ENCODE data around the gene PI4K2A.
"Not testable (repeated sequence)": the region's sequence is repeated elsewhere in the genome, so short reads cannot be mapped to it uniquely, and the experiment has no call there.

Gene PI4K2A

DNA sequence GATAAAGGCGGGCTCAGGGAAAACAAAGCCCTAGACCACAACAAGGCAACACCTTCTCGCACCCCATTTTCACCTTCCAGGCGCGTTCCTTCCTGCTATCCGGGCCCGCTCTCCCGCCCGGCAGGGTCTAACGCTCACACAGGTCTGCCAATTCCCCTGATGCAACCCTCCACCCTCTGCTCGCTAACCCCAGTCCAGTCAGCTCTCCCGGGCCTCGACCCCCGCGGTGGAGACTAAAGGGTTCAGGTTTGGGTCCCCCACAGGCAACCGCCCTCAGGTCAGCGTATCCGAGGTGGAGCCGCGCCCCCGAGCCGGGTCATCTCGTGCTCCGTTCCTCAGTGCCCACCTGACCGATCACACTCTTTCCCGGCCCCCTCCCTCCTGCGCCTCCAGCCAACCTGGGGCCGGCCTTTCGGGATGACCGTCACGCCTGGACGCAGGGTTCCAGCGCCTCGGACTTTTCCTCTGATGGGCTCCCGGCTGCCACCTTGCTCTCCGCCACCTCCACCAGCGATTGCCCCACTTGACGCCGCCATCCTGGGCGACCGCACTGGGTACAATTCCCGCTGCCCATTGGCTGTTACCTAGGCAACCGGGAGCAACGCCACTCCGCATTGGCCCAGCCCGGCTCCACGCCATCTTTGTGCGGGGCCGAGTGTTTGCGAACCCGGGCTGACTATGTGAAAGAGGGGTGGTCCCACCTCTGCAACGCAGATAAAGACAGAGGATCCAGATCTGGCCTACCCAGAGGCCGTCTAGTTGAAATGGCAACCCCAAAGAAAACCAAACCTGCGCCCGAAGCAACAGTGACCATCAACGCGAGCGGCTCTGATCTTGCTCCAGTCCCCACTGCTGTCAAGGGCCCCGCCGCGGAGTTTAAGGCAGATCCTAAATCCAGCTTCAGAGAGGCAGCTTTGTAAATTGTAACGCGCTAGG is 7.3 kb upstream of the PI4K2A start, which contains the start of gene MORN4:
TSS of gene MORN4 (minus strand) at position 552 of the 936 bp plus-strand sequence. CDS start 13,847 bp downstream, outside the sequence.
- peak; percentile 90 to 93 for DNase-seq

DNA sequence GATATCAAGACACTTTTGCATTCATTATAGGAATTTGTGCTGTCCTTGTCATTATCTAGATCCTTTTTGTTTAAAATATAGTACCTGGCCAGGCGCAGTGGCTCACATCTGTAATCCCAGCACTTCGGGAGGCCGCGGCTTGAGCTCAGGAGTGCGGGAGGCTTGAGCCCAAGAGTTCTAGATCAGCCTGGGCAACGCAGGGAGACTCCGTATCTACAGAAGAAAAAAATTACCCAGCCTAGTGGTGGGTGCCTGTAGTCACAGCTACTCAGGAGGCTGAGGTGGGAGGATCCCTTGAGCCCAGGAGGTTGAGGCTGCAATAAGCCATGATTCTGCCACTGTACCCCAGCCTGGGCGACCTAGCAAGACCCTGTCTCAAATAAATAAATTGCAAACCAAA is 6.5 kb upstream of the PI4K2A start:
- DNase-seq: peak in 1 of 2 donors; percentile 20

DNA sequence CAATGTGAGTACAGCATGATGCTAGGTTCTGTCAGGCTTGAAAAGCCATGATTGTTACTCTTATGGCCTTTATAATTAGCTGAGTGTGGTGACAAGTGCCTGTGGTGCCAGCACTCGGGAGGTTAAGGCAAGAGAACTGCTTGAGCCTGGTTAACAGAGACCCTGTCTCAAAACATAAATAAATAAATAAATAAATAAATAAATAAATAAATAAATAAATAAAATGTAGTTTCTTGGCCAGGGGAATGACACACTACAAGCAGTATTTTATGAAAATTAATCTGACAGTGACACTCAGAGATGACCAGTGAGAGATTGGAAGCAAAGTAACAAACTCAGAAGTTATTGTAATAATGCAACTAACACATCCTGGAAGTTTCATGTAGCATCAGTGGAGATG is 4.9 kb upstream of the PI4K2A start:
- DNase-seq: no peak

DNA sequence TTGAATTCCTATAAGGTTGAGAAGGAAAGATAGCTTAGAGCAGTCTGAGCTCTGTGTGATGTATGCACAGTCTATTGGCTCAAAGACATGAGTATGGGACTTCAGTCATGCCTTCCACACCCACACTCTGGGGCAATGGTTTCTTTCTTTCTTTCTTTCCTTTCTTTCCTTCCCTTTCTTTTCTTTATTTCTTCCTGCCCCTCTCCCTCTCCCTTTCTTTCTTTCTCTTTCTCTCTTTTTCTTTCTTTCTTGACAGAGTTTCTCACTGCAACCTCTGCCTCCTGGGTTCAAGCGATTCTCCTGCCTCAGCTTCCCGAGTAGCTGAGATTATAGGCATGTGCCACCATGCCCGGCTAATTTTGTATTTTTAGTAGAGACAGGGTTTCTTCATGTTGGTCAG is 1.4 kb upstream of the PI4K2A start:
- not testable (repeated sequence) for DNase-seq

DNA sequence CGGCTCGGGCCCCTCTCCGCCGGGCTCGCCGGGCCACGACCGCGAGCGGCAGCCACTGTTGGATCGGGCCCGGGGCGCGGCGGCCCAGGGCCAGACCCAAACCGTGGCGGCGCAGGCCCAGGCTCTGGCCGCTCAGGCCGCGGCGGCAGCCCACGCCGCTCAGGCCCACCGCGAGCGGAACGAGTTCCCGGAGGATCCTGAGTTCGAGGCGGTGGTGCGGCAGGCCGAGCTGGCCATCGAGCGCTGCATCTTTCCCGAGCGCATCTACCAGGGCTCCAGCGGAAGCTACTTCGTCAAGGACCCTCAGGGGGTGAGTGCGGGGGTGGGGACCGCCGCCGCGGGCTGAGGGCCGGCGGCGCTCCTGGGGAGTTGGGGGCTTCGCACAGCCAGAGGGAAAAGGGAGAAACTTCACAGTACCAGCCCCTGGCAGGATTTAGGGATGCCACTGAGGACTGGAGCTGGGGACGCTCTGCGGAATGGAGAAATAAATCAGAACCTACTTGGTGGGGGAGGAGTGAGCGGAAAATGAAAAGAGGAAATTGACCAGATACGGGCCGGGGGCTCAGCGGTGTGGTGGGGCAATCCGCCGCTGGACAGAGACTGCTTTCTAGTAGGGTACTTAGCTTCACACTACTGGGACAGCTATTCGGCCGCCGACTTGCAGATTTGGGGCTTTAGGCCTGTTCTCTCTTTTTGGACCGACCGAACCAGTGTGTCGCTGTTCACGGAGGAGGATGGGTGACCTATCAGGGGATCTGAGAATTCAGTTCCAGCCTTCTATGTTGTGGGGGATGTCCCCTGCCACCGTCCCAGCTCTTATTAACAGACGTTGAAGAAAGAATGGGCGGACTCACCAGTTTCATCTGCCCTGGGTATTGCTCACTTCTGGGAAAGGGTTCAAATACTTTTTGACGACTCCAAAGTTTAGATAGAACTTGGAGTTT is 669 bp downstream of the PI4K2A start:
- DNase-seq: peak; percentile 26 to 41

DNA sequence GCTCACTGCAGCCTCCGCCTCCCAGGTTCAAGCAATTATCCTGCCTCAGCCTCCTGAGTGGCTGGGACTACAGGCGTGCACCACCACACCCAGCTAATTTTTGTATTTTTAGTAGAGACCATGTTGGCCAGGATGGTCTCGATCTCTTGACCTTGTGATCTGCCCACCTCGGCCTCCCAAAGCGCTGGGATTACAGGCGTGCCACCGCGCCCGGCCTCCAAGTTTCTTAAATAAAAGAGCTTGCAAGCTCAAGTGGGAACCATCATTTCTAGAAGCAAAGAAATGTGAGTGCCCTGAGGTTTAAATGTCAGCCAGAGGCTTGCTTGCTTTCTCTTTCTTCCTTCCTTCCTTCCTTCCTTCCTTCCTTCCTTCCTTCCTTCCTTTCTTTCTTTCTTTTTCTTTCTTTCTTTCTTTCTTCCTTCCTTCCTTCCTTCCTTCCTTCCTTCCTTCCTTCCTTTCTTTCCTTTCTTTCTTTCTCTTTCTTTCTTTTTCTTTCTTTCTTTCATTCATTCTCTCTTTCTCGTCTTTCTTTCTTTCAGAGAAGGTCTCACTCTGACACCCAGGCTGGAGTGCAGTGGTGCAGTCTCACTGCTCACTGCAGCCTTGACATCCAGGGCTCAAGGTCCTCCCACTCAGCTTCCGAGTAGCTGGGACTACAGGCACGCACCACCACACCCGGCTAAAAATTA is 2.1 kb downstream of the PI4K2A start:
- not testable (repeated sequence) for DNase-seq

DNA sequence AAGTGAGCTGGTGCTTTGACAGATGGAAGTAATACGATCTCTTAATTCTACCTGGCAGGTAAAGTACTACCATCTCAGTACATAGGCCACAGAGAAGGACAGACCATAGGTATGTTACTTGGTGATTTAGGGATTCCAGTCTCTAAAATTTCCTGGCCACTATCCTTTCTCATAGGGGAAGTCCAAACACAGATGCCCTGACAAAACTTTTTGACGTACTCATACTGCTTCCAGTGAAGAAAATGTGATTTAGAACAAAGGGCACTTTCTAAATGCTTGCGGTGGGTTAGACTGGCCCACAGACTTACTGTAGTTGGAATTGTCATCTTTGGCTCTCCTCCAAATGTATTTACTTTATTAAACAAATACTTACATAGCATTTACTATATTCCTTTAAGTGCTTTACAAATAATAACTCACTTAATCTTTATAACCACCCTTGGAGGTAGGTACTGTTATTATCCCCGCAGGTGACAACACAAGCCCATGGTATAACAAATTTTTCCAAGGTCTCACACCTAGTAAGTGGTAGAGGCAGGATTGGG is 3.0 kb downstream of the PI4K2A start:
- DNase-seq: no peak

DNA sequence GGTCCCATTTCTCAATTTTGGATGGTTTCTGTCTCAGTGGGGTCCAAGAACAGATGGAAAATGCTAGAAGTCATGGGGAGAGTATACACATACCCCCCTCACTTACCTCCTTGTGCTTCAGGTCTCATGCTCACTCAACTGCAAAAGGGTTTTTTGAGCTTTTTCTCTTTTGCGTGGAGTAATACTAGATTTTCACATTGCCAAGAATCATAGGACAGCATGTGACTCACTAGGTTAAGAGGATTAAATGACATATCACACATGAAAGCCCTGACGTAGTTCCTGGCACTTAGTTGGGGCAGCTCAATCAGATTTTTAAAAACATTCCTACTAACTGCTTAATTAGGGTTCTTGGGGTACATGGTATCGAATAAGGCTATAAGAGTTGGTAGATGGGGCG is 4.5 kb downstream of the PI4K2A start:
- no peak for DNase-seq

DNA sequence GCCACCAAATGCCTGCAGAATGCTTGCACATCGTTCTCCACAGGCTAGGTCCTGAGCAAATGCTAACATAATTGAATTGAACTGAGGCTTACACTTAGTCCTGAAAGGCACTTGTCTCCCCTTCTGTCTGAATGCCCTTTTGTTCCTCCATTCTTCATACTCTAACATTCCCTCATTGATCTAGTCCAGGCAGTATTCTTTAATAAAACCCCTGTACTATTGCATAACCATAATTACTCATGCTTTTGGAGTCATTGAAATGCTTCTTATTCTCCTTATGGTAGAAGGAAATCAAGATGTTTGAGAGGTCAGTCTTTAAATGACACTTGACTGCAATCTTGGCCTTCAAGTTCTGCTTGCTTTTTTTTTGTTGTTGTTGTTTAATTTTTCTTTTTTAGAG is 7.1 kb downstream of the PI4K2A start:
- no peak for DNase-seq

DNA sequence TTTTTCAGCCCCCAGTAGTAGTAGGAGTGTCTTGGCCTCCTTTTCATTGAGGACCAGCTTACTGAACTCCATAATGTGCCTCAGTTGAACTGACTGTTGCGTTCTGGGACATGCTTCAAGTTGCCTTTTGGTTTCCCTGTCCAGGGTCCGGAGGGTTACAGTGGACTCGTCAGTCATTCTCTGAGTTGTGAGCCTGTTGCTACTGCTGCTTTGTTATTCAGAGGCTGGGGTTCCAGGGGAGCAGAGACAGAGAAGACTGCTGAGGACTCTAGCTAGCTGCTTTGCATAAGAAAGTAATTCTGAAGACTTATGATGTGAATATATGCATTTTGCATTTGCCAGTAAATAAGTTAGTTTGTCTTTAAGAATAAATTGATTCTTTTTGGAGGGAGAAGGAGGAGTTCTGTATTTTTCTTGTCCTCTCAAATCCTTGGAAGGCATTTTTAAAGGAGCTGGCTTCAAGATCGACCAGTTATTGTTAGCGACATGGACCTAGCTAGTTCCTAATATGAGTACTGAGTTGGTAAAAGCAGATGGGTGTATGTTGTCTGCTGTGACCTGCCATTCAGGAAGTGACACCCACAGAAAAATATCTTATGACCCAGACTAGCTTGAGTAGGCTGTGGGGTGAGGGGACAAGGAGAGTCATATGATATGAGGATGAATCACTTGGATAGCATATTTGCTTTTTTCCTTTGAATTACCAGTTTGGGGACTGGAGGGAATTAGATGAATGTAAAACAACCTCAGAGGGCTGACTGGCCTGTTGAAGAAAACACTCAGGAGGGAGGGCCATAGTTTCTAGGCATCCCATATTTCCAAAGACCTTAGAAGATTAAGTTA is 8.3 kb downstream of the PI4K2A start:
- peak; percentile 15 to 48 for DNase-seq

DNA sequence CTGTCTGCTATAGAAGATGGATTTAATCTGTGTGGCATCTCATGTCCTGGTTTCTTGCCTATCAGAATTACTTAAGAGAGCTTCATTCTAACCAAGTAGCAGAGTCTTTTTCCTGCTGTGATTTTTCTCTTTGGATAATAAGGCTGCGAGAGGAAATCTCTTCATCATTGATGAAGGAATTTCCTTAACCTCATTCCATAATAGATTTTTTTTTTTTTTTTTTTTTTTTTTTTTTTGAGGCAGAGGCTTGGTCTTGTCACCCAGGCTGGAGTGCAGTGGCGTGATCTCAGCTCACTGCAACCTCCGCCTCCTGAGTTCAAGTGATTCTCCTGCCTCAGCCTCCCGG is 8.9 kb downstream of the PI4K2A start:
- DNase-seq: not testable (repeated sequence)

DNA sequence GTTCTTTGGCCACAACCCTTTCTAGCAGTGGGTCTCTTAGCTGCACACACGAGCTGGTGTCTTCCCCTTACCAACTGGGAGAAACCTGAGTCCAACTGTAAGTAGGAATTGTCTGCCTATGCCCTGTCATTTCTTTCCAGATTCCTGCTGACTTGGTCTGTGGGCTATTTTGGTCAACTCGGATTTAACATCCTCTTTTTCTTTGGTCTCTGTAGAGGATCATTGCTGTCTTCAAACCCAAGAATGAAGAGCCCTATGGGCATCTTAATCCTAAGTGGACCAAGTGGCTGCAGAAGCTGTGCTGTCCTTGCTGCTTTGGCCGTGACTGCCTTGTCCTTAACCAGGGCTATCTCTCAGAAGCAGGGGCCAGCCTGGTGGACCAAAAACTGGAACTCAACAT is 10.3 kb downstream of the PI4K2A start:
- DNase-seq: no peak

DNA sequence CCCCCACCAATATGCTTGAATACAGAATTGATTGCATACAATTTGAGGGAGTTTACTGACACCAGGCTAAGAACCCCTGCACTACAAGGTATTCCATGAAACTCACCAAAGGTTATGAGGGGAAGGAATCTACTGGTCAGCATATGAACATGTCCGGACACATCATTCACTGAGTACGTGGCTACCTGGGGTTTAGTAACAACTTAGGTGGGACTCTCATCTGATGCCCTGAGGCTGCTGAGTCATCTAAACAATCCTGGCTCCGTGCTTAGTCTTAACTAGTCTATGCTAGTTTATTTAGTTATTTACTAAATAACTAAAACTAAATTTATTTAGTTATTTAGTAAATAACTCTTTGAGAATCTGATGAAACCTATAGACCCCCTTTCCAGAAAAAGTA is 11.3 kb downstream of the PI4K2A start:
- DNase-seq: no peak

DNA sequence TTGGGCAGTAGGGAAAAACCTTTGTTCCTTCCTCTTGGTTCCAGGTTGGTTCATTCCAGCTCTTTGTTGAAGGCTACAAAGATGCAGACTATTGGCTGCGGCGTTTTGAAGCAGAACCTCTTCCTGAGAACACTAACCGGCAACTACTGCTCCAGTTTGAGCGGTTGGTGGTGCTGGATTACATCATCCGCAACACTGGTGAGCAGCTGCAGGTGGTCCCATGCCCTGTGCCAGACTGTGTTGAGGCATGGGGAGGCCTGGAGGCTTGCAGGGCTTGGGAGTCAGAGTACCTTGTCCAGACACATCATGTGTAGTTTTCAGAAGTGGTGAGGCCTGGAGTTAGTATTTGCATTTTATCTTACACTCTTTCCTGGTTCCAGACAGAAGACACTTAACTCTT is 16.3 kb downstream of the PI4K2A start:
- DNase-seq: no peak

DNA sequence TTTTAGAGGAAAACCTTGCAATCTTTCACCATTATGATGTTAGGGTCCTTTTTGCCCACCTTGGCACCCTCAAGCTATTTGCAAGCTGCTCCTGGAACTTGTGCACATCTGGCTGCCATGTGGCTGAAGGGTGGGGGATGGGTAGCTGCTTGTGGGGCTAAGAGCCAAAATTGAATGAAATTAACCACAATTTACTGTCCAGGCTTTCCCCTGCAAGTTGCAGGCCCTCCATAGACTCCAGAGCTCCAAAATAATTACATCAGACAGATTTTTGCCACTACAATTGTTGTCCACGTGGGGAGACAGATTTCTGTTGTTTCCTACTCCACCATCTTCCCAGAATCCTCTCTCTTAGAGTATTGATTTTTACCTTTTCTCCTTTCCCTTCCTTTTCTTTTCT is 19.1 kb downstream of the PI4K2A start:
- DNase-seq: no peak

DNA sequence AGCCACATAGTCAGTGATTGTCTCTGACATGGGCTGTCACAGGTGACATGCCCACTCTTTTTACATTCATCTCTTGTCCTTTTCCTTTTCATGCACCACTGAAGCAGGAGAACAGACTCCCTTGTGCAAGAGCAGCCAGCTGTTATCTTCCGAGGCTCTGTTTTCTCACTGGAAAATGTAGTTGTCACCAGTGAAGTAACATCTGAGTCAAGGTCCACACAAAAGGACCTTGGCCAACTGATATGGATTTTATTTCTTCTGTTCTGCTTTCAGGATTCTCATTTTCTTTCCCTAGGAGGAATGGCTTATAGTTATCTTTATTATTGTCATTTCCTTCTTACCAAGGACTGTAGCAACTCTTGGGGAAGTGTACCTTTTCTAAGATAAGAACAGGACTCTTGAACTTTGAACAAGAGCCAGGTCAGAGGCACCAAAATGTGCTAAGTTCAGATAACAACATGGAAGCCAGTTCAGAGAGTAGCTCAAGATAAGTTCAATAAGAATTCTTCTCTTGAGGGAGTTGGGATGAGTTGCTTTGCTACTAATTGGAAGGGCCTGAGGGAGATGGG is 23.9 kb downstream of the PI4K2A start:
- DNase-seq: no peak

DNA sequence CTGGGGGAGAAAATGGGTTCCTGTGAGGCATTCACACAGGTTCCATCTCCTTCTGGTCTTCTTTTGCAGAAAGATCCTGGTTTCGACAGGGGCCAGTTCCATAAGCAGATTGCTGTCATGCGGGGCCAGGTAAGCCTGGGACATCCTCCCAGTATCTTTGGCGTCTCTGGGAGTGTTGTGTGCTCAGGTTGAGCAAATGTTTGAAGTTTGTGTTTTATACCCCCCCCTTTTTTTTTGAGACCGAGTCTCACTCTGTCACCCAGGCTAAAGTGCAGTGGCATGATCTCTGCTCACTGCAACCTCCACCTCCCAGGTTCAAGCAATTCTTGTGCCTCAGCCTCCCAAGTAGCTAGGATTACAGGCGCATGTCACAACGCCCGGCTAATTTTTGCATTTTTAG is 26.5 kb downstream of the PI4K2A start:
- DNase-seq: no peak

DNA sequence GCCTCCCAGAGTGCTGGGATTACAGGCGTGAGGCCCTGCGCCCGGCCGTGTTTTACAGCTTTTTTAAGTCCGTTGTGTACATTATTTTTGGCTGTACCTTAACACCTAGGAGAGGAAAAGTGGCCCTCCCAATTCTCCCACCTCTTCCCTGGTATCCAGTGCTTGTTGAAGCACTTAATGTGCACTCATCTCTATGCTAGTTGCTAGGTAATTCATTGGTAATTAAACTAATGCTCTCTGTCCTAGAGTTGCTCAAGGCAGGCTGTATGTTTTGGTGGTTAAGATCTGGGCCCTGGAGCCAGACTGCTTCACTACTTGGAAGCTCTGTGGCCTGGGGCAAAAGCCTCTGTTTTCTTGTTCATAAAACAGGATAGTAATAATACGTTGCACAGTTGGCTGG is 27.0 kb downstream of the PI4K2A start:
- no peak for DNase-seq

DNA sequence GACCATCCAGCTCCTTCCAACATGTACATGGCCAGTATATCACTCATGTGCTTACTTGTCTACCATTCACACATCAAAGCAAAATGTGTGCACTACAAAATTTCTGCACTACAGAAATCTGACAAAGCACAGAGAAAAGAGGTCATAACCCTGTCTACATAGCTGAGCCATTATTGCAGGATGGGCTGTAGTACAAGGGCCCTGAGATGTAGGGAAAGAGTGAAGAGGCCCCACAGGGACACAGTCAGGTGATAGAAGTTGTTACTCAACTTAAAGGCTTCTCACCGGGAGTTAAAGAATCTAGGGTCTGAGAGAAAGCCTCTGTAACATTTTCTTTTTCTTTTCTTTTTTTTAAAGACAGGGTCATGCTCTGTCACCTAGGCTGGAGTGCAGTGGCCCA is 29.1 kb downstream of the PI4K2A start:
- DNase-seq: no peak

DNA sequence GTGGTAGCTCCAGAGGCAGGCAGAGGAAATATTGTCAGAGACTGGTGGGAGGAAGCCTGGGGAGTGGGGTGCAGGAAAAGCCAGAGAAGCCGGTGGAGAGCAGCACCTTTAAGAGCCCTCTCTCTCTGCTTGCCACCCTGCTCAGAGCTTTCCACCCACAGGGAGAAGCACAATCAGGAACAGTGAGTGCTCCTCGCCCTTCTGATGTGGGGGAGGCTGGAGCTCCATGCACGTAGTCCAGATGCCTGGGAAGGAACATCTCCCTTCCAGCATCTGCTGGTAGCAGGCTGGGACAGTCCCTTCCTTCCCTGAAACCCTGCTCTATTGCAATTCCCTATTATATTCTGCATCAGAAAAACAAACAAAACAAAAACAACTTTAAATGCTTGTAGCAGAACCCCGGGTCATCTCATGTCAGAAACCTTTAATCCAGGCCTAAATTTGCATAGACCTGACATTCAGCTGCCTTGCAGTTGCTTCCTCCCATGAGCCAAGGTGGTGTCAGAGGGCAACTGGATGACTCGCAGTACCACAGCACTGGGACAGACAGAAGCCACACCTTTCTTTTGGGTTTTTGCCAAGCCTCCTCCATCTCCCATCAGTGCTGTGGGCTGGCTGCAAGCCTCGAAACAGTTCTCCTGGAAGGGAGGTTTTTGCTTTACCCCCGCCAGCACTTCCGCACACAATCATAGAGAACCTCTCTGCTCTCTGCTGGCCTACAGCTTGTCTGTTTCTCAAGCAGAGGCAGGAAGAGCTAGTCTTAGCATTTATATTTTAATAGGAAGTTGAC is 33.5 kb downstream of the PI4K2A start:
- peak in 1 of 2 donors; percentile 10 for DNase-seq

DNA sequence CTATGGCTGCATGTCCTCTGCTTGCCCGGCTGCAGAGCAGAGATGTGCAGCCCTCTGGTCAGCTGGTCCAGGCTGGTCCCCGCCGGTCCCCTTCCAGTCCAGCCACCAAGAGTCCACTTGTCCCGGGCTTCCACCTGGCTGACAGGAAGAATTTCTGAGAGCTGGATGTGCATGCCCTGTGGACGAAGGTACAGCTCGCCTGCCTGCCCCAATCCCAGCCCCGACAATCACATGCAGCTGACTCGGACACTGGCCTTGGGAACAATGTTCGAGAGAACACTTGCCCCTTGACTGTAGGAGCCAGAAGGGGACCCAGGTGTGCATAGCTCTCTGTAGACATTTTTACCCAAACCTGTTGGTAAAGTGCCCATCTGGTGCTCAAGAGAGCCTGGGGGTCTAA is 34.8 kb downstream of the PI4K2A start:
- DNase-seq: no peak

Data from stimulated activated CD4-positive, alpha-beta T cell treated with anti-CD3 and anti-CD28 coated beads, Interleukin-2, amount 100 ng/mL, for 24 hours (primary cell).